Fibroblast of mammary gland (primary cell): ENCODE measurements around the gene ZDHHC7.

Experiments
- DNase-seq: peaks from one replicate; pipeline ENCODE4 v3.0.0-alpha.2; 2010; ENCODE audit warnings: low read depth
- H3K4me3 ChIP-seq: 2 replicates; pipeline ENCODE4 v1.5.1; 2011; ENCODE audit warnings: low read depth, mild to moderate bottlenecking, low read length, moderate library complexity; ENCODE audit not compliant: control insufficient read depth
- TF ChIP-seq, protein P1 (sequence below): conservative IDR thresholded peaks from 2 replicates; pipeline ENCODE4 v1.5.1; 2011; ENCODE audit warnings: low read depth, low read length, inconsistent platforms; ENCODE audit not compliant: control insufficient read depth, insufficient read depth

Gene ZDHHC7

DNA sequence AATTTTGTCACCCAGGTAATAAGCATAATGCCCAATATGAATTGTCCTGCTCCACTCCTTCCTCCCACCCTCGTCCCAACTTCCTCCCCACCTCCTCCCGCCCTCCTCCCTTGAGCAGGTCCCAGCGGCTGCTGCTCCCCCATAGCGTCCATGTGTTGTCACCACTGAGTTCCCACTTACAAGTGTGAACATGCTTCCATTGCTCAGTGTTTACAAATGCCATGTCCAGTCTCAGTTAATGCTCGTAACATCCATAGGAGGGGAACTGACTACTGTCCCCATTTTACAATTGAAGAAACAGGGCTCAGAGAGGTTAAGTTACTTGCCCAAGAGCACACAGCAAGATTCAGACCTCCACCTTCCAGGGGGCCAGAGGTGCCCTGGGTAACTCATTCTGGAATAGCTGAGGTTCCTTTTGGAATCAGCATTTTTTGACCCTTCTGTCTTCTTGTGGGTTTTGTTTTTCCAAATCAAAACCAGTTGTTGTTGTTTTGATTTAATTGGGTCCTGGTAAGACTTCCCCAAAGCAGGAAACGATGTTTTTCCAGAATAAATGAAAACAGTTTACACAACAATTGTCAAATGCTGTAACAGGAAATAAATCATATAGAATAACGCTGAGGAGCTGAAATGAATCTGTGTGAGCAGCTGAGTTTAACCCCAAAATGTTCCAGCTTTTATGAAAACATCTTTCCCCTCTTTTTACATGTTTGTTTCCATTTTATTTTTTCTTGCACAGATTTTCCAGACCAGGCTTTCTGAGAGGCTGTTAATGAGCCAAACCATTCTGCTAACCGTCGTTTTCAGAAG lies 73.9 kb downstream of the ZDHHC7 start:
- TF ChIP-seq, protein P1, sequence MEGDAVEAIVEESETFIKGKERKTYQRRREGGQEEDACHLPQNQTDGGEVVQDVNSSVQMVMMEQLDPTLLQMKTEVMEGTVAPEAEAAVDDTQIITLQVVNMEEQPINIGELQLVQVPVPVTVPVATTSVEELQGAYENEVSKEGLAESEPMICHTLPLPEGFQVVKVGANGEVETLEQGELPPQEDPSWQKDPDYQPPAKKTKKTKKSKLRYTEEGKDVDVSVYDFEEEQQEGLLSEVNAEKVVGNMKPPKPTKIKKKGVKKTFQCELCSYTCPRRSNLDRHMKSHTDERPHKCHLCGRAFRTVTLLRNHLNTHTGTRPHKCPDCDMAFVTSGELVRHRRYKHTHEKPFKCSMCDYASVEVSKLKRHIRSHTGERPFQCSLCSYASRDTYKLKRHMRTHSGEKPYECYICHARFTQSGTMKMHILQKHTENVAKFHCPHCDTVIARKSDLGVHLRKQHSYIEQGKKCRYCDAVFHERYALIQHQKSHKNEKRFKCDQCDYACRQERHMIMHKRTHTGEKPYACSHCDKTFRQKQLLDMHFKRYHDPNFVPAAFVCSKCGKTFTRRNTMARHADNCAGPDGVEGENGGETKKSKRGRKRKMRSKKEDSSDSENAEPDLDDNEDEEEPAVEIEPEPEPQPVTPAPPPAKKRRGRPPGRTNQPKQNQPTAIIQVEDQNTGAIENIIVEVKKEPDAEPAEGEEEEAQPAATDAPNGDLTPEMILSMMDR = no peak
- no peak overlapping the region for H3K4me3 ChIP-seq
- DNase-seq = no peak

DNA sequence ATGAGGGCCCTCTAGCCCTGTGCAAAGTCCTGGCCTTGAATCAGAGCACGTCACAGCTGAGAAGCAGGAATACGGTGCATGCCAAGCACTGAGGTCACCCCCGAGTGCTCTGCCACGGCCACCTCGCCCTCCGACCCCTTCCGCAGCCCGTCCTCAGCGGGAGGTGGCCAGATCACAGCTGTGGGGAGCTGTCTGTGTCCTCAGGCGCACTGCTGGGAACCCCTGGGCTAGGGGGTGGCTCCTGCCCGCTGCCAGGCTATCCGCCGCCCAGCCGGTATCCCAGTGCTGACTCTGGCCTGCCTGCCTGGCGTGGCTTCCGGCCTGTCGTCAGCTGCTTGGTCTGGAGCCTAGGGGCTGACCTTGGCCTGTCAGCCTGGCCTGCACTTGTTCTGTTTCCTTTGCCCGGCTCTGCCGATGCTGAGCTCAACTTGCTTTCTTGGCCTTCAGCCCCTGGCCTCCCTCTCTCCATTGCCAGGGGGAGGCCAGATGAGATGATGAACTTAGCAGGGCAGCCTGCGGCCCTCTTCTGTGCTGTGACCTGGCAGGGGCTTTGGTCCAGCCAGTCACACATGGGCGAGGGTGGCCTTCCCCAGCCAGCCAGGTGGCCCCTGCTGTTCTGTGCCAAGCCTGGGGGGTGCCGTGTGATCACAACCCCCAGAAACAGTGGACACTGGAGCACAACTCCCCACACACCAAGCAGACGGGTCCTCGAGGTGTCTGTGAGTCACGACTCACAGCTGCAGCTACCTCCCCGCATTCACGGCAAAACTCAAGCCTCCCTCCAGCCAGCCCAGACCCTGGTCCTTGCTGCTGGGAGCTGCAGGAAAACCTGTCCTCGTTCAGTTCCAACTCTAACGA lies 77.3 kb downstream of the ZDHHC7 start:
- TF ChIP-seq, protein P1 = no peak
- H3K4me3 ChIP-seq = no peak overlapping the region
- DNase-seq = no peak

DNA sequence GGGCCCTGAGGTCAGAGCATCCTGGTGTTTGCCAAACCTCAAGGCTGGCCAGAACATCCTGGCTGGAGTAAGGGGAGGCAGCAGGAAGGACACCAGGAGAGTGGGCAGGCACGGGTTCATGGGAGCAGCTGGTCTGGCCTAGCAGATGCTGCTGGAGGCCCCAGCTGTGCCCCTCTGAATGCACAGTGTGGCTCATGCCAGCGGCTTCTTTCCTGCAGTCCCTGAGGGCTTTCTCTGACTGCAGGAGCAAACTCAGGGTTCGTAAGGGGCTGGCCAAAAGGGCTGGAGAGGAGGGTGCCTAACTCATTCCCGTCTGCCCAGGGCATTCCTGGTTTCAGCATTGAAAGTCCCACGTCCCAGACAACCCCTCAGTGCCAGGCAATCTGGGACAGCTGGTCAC lies 78.7 kb downstream of the ZDHHC7 start:
- no peak overlapping the region for H3K4me3 ChIP-seq
- TF ChIP-seq, protein P1 = no peak
- no peak for DNase-seq

DNA sequence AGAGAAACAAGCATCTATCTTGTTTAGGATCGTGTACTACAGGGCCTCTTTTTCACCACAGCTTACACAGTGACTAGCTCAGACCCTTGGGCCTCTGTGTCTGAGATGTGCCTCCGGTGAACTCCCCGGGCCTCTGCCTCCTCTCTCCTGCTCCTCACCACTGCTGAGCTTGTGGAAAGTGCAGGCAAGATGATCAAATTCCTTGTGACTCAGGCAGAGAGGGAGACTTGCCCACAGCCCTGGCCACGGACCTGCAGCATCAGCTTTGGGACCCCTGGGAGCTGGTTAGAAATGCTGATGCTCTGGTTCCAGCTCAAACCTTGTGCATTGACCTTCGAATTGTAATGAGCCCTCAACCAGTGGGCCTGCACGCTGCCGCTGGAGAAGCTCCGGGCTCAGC lies 79.8 kb downstream of the ZDHHC7 start:
- TF ChIP-seq, protein P1 = no peak
- DNase-seq = no peak

DNA sequence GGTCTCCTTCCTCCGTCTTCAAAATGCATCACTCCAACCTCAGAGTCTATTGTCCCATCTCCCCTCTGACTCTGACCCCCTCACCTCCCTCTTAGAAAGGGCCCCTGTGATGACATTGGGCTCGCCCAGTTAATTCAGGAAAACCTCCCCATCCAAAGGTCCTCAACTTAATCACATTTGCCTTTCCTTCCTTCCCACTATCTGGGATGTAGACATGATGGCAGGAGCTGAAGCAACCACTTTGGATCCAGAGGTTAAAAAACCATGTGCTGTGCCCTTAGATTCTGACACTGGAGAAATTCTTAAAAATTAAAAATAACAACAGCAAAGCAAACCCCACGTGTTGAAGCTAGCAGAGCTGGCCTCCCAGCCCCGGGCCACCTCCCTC lies 80.2 kb downstream of the ZDHHC7 start:
- H3K4me3 ChIP-seq = no peak overlapping the region
- DNase-seq = no peak
- TF ChIP-seq, protein P1 = no peak

More for the DNA sequence above, 79.8 kb downstream of the ZDHHC7 start:
- no peak overlapping the region for H3K4me3 ChIP-seq

DNA sequence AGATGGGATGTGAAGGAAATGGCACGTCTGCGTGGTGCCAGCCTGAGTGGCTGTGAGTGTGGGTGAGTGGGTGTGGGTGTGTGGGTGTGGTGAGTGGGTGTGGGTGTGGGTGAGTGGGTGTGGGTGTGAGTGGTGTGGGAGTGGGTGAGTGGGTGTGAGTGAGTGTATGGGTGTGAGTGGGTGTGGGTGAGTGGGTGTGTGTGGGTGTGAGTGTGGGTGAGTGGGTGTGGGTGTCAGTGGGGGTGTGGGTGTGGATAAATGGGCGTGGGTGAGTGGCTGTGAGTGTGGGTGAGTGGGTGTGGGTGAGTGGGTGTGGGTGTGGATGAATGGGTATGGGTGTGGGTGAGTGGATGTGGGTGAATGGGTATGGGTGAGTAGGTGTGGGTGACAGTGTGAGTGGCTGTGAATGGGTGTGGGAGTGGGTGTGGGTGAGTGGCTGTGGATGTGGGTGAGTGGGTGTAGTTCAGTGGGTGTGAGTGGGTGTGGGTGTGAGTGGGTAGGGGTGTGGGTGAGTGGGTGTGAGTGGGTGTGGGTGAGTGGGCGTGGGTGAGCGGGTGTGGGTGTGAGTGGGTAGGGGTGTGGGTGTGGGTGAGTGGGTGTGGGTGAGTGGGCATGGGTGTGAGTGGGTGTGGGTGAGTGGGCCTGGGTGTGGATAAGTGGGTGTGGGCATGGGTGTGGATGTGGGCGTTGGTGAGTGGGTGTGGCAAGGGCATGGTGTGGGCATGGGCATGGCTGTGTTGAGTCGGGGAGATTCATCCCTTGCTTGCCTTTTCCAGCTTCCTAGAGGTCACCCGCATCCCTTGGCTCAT lies 80.8 kb downstream of the ZDHHC7 start:
- H3K4me3 ChIP-seq = no peak overlapping the region
- TF ChIP-seq, protein P1 = no peak
- no peak for DNase-seq
